Coronary artery (tissue), 2 donors: Measurements from ENCODE around the gene TWF2.
"Not testable (repeated sequence)": the region's sequence is repeated elsewhere in the genome, so short reads cannot be mapped to it uniquely, and the experiment has no call there.

ENCODE experiments used
- DNase-seq: peaks from one replicate; pipeline ENCODE4 v3.0.0-alpha.2; 2017; ENCODE audit warnings: low spot score
- H3K27ac ChIP-seq, 2 donors: fragments of 200-600 bp; sonication (generic); one replicate each; pipeline ENCODE4 v1.5.1; 2016 to 2019
- H3K4me3 ChIP-seq: fragments of 200-600 bp; sonication (generic); 2 replicates; pipeline ENCODE4 v1.5.1; 2016; ENCODE audit warnings: mild to moderate bottlenecking, moderate library complexity
- TF ChIP-seq, protein P1 (sequence below): fragments of 200-600 bp; sonication (generic); IDR thresholded peaks from one replicate; pipeline ENCODE4 v1.5.1; 2019; ENCODE audit warnings: antibody characterized with exemption

TWF2 gene

DNA sequence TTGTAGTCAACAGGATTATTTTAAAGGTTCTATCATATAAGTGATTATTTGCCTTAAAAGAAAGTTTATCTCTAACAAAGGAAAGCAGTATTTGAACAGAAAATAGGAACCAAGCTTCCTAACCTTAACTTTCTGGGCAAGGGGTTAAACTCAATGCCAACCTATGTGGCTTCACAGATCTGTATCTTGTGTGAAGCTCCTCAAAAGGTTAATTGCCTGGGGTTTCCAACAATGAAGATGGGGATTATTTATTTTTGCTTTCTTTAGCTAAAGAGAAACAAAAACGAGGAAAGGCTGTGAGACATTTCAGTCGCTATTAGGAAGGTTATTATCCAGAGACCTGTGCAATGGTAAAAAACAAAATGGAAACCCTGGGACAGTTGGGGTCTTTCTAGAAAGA is 40.6 kb upstream of the TWF2 start:
- no peak for DNase-seq
- Histone ChIP-seq H3K27ac (peak overlapping the region; percentile 92 to 100), H3K4me3 (peak overlapping the region; percentile 93)
- TF ChIP-seq, protein P1, sequence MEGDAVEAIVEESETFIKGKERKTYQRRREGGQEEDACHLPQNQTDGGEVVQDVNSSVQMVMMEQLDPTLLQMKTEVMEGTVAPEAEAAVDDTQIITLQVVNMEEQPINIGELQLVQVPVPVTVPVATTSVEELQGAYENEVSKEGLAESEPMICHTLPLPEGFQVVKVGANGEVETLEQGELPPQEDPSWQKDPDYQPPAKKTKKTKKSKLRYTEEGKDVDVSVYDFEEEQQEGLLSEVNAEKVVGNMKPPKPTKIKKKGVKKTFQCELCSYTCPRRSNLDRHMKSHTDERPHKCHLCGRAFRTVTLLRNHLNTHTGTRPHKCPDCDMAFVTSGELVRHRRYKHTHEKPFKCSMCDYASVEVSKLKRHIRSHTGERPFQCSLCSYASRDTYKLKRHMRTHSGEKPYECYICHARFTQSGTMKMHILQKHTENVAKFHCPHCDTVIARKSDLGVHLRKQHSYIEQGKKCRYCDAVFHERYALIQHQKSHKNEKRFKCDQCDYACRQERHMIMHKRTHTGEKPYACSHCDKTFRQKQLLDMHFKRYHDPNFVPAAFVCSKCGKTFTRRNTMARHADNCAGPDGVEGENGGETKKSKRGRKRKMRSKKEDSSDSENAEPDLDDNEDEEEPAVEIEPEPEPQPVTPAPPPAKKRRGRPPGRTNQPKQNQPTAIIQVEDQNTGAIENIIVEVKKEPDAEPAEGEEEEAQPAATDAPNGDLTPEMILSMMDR = no peak

DNA sequence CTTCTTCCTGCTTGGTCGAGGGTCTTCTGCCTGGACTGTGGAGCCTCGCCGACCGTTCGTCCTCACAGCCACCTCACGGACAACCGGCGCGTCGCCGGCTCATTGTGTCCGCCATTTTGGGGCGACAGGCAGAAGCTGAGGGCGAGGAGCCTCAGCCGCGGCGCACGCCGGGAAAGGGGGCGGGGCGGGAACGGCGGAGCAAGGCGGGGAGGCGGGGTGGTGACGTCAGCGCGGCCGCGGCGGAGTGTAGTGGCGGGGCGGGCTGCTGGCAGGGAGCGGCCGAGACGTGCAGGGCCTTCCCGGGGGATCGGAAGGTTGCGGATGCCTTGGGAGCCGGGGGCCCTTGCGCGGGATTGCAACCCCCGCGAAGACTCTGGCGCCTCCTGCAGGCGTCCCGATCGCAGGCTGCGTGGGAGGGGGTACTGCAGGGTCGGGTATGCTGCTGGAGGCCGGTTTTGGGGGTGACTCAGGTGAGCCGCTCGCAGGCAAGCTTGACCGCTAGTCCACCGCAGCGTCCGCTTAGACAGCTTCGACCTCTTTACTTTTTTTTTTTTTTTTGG is 39.6 kb upstream of the TWF2 start, which contains the start of gene WDR82:
Gene WDR82 (minus strand): TSS at position 140 of the 560 bp plus-strand sequence. CDS start 288 bp downstream, outside the sequence.
- H3K27ac ChIP-seq = peak within 1 kb of the TSS; percentile 92 to 100
- peak within 1 kb of the TSS; percentile 93 for H3K4me3 ChIP-seq
- TF ChIP-seq, protein P1 = no peak
- DNase-seq = peak; percentile 96

DNA sequence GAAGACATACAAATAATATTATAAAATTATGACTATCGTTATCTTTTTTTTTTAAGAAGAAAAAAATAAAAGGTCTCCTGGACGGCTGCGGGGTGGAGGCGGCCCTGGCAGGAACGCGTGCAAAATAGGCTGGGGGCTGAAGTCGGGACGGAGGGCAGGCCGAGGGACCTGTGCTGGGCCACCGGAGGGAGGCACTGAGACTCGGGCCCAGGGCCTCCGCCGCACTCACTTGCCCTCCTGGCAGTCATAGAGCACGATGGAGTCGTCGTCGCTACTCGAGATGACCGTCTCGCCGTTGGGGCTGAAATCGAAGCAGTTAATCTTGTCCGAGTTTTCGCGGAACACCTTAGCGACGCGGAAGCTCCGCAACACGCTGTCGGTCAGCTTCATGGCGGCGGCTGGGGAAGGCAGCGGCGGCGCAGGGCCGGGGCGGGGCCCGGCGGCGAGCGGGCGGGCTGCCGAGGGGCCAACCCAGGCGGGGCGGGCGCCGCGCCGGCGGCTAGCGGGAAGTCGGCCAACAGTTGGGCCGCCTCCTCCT is 39.1 kb upstream of the TWF2 start:
- H3K27ac ChIP-seq = peak overlapping the region; percentile 92 to 100
- peak; percentile 84 for DNase-seq
- TF ChIP-seq, protein P1 = peak; percentile 26
- H3K4me3 ChIP-seq = peak overlapping the region; percentile 93

DNA sequence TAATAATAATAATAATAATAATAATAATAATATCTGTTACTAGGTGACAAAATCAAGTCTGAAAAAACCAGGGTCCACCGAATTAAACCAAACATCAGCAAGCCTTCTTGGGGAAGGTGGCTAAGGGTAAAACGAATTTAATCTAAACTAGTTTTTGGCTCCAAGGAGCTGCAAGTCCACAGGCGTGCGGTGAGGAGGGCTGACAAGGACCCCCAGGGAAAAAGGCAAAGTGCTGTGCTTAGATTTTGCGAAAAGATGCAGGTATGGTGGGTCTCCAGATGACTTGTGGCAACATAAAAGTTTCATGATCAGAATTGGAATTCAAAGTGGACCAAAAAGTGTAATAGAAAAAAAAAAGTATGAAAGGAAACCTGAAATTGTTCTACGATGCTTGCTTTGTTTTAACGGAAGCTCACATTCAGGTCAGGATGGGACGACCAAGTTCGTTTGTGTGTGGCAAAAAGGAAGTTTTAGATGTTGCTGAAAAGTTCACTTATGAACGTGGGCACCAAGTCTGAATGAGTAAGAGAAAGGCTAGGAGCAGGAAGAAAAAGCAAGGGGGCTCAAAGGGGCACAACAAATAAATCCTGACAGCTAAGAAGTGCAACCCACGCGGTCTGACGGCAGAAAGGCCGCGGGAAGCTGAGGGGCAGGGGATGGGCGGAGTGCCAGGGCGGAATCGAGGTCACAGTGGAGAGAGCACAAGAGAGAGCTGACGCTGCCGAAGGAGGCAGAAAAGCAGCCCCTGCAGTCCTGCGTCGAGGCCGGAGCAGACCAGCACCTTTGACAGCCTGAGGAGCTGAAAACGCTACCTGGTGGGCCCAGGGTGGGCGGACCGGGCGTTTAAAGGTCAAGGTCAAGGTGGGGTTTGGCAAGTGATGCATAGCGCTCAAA is 38.4 kb upstream of the TWF2 start:
- peak overlapping the region; percentile 93 for H3K4me3 ChIP-seq
- TF ChIP-seq, protein P1 = no peak
- peak; percentile 86 for DNase-seq
- peak overlapping the region; percentile 92 to 100 for H3K27ac ChIP-seq

DNA sequence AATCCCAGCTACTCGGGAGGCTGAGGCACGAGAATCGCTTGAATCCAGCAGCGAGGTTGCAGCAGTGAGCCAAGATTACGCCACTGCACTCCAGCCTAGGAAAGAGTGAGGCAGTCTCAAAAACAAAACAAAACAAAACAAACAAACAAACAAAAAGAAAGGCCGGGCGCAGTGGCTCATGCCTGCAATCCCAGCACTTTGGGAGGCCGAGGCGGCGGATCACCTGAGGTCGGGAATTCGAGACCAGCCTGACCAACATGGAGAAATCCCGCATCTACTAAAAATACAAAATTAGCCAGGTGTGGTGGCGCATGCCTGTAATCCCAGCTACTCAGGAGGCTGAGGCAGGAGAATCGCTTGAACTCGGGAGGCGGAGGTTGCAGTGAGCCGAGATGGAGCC is 35.8 kb upstream of the TWF2 start:
- not testable (repeated sequence) for DNase-seq, H3K4me3 ChIP-seq, H3K27ac ChIP-seq

DNA sequence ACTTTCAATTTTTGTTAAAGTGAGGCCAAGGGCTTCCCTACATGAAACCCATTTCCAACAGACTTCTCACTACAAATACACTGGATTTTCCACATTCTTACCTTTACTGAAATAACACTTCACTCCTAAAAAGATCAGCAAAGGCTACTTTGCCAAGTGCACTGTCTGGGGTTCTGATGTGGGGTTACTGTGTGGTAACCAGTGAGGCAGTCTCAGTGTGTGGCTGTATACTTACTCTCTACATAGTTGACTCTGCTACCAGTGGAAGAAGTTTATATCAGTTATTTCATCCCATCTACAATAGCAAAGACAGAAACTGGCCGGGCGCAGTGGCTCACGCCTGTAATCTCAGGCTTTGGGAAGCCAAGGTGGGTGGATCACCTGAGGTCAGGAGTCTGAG is 33.9 kb upstream of the TWF2 start:
- TF ChIP-seq, protein P1 = no peak
- Histone ChIP-seq H3K27ac (no peak overlapping the region), H3K4me3 (no peak overlapping the region)
- no peak for DNase-seq

DNA sequence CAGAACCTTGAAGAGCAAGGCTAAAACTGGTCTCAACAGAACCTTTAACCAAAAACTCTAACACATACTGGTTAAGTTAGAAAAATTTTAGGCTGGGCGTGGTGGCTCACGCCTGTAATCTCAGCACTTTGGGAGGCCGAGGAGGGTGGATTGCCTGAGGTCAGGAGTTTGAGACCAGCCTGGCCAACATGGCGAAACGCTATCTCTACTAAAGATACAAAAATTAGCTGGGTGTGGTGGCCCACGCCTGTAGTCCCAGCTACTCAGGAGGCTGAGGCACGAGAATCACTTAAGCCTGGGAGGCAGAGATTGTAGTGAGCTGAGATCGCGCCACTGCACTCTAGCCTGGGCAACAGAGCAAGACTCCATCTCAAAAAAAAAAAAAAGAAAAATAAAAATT is 33.2 kb upstream of the TWF2 start:
- DNase-seq = not testable (repeated sequence)
- H3K27ac ChIP-seq = peak overlapping the region in 1 of 2 donors; percentile 2
- H3K4me3 ChIP-seq = peak overlapping the region; percentile 33
